HG02981 (cell line): Measurements from ENCODE around the gene SOX18.
A peak's percentile ranks its signal among the peaks of the same experiment; 100 is the strongest.

Experiments used
- ATAC-seq: cut with Tn5 transposase; IDR thresholded peaks from one replicate; pipeline ENCODE4 v1.9.1; 2021; ENCODE audit warnings: mild to moderate bottlenecking, moderate library complexity; ENCODE audit not compliant: unreplicated experiment

Gene SOX18

DNA sequence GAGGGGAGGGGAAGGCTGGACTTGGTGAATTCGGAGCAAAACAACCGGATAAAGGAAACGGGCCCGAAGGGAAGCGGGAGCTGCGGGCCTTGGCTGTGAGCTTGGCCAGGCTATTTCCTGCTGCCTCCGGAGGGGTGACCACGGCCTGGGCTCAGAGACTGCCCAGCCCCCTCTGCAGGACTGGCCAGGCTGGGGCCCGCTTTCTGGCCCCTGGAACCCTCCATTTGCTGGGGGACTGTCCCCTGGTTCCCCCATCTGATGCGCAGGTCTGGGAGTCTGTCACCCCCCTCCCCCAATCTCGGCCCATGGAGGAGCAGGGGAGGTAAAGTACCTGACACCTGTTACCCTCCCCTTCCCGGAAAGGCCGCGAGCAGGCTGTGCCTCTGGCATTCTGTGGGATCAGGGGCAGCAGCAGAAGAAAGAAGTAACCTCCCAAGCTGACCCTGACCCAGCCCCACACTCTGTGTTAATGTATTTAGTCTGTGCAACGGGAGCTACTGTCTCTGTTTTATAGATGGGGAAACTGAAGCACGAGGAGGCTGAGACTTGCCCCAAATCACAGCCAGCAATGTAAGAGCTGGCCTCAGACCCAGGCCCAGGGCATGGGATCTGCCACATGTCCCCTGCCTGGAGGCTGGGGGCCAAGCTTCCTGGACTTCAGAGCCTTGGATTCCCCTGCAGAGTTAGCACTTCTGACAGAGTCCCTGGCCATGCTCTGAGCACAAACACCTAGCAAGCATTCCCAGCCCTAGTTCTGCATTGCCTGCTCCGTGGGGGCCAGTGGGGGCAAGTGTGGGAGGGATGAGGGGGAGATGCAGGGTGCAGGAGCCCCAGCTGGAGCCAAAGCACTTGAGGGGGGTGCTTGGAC is 9.9 kb downstream of the SOX18 start:
- ATAC-seq: no peak

DNA sequence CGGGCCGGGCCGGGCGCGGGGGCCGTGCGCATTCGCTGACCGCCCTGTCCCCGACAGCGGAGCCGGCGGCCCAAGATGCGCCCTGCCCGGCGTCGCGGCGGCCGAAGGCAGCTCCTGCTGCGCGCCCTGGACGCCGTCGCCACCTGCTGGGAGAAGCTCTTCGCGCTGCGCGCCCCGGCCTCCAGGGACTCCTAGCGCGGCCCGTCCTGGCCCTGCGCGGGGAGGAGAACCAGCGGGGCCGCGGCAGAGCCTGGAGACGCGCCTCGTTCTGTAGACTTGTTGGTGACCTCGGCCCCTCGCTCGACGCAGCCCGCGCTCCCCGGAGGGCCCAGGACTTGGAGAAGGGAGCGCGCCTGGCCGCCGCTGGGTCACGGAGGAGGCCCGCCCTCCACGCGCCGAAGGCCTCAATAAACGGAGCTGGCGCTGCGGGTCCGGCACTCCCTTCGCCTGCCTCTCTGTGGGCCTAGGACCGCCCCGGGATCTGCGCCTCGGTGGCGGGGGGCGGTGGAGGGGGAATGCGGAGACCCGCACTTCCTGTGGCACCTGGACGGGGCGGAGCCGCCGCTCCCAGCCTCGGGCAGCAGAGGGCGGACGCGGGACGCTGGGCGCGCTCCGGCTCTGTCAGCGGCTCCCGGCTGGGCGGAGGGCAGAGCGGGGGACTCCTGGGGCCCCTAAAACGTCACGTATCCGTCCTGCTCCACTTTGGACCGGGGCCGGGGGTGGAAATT is 10.7 kb downstream of the SOX18 start:
- peak; percentile 48 for ATAC-seq

DNA sequence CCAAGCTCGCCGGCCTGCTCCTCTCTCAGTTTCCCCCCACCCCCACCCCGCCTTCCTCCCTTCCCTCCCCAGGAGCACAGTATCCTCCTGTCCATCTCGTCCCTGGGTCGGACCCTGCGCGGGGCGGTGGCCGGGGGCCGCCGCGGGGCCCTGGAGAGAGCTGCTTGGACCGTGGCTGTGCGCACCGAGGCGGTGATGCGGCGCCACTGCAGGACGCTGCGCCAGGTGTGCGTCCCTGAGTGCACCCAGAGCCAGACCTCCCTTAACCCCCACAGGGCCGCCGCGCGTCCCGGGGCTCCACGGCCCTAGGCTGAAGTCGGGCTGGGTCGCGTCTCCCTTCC is 11.2 kb downstream of the SOX18 start:
- ATAC-seq: peak; percentile 24

DNA sequence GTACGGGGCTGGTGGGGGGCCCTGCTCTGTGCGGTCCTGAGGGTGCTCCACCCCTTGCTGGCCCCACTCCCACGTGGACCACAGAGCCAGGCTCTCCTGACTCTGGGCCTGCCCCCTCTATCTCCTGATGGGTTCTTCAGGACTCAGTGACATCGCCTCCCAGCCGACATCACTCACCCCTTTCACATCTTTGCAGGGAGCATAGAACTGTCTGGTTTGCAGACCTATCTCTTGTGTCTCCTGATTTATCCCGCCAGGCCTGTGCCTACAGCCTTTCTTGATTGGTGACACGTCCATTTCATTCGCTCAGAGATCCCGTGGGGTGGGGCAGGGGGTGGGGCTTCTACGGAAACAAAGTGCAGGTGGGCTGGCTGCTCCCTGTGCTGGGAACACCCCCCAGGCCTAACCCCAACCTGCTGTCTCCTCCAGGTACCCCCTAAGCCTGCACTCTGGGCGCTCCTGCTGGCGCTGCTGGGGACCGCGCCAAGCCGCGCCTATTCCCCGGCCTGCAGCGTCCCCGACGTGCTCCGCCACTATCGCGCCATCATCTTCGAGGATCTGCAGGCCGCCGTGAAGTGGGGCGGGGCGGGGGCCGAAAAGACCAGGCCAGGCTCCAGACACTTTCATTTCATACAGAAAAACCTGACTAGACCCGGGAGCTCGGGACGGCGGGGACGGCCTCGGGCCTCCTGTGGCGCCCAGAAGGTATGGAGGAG is 11.8 kb downstream of the SOX18 start:
- no peak for ATAC-seq

DNA sequence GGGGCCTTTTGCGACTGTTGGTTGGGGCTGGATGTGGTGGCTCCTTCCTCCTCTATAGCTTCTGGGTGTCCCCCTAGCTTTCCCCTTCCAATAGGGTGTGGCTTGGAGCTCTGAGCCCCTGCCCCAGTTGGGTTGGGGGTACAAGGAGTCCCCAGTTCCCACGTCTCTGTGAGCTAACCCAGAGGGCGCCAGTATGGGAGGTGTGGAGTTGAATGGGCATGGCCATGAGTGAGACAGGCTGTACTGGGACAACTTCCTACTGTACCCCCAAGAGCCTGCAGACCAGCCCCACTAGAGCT is 12.3 kb downstream of the SOX18 start:
- no peak for ATAC-seq

DNA sequence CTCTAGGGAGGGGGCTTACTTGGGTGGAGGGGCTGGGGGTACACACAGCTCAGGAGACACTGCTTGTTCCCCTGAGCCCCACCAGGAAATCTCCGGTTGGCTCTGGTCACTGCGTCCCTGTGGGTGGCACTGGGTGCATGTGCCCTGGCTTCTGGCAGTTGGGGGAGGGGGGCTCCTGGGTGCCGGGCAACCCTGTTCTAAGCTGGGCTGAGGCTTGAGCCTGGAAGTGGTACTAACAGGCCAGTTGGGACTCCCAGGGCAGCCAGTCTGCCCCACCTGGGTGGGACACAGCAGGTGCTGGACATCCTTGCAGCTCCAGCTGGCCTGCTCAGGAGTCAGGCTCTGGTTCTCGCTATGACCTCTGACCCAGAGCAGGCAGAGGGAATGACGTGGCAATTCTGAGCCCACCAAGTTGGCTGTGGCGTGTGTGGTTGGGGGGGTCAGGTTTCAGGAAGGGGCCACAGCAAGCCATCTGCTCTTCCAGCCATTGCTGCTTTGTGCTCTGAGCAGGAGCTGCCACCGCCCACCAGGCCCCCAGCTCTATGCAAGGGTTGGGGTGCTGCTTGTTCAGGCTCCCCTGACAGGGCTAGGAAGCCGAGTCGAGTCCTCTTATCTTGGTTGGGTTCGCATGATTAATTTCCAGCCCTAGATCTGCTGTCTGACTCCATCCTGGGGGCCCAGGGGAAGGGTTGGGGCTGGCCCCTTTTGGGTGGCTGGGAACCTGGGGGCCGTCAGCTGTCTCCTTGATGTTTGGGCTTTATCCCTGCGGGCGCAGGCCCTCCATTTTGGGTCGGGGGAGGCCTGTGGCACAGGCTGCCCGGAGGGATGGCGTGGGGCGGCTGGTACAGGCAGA is 12.9 kb downstream of the SOX18 start:
- ATAC-seq: no peak

DNA sequence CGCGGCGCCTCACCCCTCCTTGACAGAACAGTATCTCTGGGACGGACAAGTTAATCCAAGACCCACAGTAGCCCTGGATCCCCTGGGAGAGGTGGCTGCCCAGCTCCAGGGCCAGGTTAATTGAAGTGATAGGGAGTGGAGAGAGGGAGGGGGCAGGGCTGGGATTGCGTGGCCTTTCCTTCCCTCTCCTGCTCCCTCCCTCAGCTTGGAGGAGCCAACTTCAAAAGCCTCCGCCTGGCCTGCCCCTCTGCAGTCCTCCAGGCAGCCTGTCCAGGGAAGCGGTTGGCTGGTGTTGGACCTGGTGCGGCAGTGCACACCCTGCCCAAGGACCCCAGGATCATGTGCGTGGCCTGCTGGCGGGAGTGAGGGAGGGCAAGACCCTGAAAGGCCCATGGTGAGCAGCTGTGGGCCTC is 13.5 kb downstream of the SOX18 start, which contains the start of gene C20orf204:
C20orf204 (plus strand) TSS at position 250 of the 413 bp plus-strand sequence; CDS start at position 392, 142 bp downstream.
- no peak for ATAC-seq

DNA sequence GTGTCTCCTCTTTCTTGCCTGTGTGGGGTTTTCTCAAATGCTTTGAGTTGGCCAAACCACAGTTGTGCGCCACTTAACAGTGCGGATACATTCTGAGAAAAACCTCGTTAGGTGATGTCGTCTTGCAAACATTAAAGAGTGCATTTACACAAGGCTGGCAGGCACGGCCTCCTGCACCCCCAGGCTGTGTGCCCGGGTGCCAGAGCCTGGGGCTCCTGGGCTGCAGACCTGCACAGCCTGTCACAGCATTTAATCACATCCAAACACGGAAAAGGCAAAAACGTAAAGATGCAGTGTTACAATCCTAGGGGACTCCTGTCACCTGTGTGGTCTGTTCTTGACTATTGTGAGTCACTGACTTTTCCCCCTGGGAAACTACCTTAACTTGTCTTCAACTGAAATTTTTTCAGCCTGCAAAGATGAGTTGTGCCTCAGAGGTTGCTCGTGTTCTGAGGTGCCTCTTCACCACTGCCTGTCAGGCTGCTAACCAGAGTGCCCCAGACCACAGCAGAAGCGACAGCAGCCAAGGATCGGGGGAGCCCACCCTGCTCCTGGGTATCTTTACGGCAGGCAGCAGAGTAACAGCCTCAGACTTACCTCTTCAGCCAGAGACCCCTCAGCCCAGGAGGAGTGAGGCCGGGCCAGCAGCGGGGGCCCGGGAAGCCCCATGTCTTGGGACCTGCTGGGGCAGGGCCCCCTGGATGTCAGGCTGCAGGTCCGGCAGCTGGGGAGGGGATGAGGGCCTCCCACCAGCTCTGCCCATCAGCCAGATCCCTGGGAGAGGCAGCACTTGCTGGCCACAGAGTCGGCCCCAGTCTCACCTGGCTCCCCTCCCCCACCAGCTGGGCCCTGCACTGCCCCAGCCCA is 14.1 kb downstream of the SOX18 start:
- ATAC-seq: no peak

DNA sequence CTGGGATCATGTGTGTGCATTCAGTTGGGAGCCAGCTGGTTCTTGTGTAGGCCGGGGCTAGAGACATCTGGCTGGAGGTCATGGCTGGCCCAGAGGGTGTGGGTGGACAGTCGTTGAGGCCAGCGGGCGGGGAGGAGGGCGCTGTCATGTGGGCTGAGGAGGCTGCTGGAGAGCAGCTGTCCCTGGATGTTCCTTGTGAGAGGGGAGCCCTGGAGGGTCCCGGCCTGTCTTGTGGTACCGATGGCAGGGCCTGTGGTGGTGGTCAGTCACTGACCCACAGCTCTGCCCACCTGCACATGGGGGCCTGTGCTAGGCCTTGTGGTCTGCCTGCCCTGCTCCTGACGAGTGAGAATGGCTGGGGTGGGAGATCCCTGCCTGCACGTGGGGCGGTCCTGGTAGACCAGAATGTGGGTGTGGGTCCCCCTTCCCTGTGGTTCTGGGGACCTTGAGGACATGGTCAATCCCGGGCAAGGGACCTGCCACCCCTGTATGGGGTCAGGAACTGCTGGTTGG is 15.4 kb downstream of the SOX18 start:
- no peak for ATAC-seq

DNA sequence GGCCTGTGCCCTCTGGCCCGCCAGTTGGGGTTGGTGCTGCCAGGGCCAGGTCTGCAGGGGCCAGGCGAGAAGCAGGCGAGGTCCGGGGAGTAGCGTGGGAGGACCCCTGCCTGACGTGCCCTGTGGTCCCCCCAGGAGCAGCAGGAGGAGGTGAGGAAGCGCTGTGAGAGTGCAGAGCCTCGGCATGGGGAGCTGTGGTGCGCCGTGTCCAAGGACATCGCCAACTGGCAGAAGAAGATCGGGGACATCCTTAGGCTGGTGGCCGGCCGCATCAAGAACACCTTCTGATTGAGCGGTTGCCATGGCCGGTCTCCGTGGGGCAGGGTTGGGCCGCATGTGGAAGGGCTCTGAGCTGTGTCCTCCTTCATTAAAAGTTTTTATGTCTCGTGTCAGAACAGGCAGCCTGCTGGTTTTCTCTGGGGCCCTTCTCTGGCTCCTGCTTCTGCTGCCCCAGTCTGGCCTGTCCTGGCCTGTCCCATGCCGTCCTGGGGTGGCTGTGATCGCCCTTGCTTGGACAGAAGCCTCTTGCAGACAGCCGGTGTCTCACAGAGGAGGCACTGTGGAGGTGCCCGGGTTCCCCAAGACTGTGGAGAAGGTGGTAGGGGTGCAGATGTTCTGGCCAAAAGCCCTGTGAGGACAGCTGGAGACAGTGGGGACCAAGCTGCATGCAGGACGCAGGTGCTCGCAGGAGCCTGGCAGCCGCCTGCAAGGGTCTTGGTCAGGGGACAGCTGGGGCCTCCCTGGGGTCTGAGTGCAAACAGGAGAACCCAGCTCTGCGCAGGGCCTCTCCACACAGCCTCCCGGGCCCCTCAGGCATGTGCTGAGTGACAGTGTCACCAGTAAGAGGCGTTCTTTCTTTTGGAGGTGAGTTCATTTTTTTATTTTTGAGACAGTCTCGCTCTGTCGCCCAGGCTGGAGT is 16.5 kb downstream of the SOX18 start:
- no peak for ATAC-seq

DNA sequence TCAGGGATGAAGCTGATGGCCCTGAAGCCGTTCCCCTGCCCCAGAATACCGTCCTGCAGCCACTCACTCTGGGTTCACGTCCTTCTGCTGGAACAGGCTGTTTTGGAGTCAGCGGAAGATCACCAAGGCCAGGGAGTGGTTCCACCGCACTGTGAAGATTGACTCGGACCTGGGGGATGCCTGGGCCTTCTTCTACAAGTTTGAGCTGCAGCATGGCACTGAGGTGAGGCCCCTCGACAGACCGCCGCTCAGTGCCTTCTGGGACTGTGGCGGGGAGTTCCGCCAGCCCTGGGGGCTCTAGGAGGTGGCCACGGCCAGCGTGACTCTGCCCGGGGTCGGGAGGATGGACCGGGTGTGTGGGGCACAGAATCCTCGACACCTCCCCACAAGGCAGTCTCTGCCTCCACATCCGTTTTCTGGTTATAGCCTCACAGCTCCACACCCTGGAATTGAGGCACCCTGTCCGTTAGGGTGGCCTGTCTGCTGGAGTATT is 17.6 kb downstream of the SOX18 start:
- no peak for ATAC-seq

DNA sequence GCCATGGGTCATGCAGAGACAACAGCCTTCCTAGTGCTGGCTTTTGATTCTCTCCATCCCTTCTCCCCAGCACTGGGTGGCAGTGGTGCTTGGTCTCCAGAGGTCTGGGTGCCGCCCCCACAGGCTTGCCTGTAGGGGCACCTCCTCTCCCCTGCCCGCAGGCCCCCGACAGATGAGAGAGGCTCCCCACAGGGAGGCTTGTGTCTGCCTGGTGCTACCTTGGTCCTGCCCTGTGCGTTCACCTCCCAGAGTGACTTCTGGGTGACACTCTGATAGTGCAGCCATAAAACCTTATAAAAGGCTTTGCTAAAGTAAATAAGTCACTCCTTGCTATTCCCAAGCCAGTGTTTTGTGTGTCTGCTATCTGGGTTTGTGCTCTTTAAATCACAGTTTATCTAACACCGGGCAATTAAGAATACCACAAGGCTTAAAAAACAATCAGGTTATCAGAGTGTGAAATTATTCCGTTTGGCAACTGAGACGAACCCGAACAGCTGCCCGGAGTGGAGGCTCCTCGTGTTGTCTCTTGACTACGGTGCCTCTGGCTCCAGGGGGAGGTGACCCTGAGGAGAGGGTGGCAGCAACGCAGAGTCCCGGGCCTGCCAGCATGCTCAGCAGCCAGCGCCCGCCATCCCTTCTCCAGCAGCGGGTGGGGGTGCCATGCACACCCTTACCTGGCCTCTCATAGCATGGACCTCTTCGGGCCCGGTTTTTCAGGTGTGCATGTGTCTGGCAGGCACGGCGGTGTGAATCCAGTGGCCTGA is 18.9 kb downstream of the SOX18 start:
- no peak for ATAC-seq

DNA sequence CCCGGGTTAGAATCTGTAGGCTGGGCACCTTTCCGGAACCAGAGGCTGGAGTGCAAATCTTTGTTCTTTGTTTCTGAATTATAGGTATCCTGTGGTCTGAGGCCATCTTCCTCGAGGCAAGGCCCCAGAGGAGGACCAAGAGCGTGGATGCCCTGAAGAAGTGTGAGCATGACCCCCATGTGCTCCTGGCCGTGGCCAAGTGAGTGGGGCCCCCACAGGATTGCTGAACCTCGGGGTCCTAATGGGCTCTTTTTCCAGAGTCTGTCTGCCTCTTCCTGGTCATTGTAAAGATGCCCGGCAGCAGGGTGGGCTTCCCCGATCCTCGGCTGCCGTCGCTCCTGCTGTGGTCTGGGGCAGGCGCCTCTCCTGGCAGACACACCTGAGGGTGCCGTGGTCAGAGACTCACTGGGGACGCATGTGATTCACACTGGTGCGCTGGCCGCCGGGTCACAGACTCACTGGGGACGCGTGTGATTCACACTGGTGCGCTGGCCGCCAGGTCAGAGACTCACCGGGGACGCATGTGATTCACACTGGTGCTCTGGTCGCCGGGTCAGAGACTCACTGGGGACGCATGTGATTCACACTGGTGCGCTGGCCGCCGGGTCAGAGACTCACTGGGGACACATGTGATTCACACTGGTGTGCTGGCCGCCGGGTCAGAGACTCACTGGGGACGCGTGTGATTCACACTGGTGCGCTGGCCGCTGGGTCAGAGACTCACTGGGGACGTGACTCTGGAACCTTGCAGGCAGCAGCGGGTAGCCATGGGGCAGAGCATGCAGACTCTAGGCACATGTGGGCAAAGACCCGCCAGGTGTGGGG is 19.9 kb downstream of the SOX18 start:
- ATAC-seq: no peak

DNA sequence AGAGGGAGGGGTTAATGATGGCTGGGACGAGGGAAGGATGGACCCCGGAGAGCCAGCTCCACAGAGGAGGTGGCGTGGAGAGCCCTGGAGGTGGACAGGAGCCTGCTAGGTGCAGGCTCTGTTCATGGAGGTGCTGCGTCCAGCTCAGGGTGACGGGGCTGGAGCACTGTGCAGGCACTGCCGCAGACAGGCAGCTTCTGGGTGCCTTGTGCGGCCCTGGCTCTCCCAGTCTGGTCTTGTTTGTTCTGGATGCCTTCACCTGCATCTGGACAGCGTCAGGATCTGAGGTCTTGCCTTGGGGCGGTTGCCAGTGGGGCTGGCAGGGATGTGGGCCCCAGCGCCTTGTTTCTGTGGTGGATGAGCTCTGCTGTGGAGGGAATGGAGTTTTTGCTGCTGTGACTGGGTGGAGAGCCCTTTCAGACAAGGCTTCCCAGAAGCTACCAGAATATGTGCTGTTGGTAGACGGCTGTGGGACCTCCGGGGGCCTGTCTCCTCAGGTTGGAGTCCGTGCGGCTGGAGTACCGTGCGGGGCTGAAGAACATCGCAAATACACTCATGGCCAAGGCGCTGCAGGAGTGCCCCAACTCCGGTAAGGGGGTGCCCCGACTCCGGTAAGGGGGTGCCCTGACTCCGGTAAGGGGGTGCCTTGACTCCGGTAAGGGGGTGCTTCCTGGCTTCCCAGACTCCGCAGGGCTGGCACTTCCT is 21.3 kb downstream of the SOX18 start:
- no peak for ATAC-seq

DNA sequence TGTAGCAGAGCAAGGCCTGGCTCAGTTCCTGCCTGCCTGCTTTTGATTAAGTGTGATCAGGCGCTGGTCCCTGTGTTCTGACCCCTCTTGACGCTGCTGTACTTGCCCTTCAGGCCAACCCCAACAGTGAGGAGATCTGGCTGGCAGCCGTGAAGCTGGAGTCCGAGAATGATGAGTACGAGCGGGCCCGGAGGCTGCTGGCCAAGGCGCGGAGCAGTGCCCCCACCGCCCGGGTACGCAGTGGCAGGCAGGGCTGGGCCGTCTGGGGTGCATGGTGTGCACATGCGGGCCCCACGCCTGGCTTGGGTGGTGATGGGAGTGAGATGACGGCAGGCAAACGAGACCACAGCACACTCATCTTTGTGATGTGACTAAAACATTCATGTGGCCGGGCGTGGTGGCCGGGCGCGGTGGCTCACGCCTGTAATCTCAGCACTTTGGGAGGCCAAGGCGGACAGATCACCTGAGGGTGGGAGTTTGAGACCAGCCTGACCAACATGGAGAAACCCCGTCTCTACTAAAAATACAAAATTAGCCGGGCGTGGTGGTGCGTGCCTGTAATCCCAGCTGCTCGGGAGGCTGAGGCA is 23.5 kb downstream of the SOX18 start:
- ATAC-seq: no peak
